Measurements from ENCODE around the gene CKS1B.

DNA sequence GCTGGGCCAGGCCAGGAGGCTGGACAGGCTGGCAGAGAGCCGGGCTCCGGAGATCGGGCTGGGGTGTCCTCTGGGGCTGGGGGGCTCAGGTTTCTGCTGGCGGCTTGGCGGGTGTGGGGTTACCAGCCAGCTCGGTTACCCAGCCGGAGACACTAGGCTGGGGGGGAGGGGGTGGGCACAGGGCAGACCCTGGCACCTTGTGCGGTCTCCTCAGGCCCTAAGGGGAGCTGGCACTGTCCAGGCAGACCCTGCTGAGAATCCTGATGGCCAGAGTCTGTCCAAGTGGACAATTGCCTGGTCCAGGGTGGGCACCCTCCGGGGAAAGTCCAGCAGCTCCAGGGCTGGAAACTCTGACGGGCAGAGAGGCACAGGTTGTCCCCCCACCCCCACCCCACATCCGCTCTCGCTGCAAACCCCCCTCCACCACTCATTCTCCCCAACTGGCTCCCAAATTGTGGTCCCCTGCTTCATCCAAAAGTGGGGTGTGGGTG is 34.8 kb downstream of the CKS1B start:
- TF ChIP-seq, protein P1, sequence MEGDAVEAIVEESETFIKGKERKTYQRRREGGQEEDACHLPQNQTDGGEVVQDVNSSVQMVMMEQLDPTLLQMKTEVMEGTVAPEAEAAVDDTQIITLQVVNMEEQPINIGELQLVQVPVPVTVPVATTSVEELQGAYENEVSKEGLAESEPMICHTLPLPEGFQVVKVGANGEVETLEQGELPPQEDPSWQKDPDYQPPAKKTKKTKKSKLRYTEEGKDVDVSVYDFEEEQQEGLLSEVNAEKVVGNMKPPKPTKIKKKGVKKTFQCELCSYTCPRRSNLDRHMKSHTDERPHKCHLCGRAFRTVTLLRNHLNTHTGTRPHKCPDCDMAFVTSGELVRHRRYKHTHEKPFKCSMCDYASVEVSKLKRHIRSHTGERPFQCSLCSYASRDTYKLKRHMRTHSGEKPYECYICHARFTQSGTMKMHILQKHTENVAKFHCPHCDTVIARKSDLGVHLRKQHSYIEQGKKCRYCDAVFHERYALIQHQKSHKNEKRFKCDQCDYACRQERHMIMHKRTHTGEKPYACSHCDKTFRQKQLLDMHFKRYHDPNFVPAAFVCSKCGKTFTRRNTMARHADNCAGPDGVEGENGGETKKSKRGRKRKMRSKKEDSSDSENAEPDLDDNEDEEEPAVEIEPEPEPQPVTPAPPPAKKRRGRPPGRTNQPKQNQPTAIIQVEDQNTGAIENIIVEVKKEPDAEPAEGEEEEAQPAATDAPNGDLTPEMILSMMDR (IDR thresholded peaks at IDR 0.05; ENCODE audit: low read length), result no peak
- no peak for TF ChIP-seq EZH2 (IDR thresholded peaks at IDR 0.05; ENCODE audit: borderline replicate concordance, low read length)
